ENCODE measurements around the gene LBX2.

LBX2 gene

GRCh38 chr2:74516650-74517049 lies 17.2 kb upstream of the LBX2 start:
- no peak for DNase-seq (ENCODE audit: low spot score)
- TF ChIP-seq CTCF (conservative IDR thresholded peaks at IDR 0.05; ENCODE audit: low read depth), result no peak
- ChIA-PET CTCF (no interaction called here), POLR2A (ENCODE audit: low non-redundant PET) (no interaction called here)
- no peak overlapping the region for H3K27ac ChIP-seq

GRCh38 chr2:74515981-74516633 lies 16.7 kb upstream of the LBX2 start:
- TF ChIP-seq CTCF (conservative IDR thresholded peaks at IDR 0.05; ENCODE audit: low read depth), result no peak
- CTCF ChIA-PET, result no interaction called here
- no peak overlapping the region for H3K27ac ChIP-seq
- DNase-seq (ENCODE audit: low spot score), result peak; percentile 65
- POLR2A ChIA-PET (ENCODE audit: low non-redundant PET), result no interaction called here

- ChIA-PET CTCF (interaction anchor here (1.2 kb wide), 1 partner anchor 72 kb away, joined by 4 read pairs; no protein-coding TSS in a partner anchor), POLR2A (ENCODE audit: low non-redundant PET) (no interaction called here)
- no peak for TF ChIP-seq CTCF (conservative IDR thresholded peaks at IDR 0.05; ENCODE audit: low read depth)
- DNase-seq (ENCODE audit: low spot score), result no peak
- no peak overlapping the region for H3K27ac ChIP-seq
These were observed 16.0 kb upstream of the LBX2 start for GRCh38 chr2:74515271-74515980.

GRCh38 chr2:74514368-74515270 lies 15.2 kb upstream of the LBX2 start, which contains the start of gene TLX2:
Gene TLX2 (plus strand): TSS chr2:74514450. CDS start chr2:74514807, 357 bp downstream.
- CTCF ChIA-PET, result interaction anchor here (1.2 kb wide), 1 partner anchor 73 kb away, joined by 4 read pairs; no protein-coding TSS in a partner anchor
- POLR2A ChIA-PET (ENCODE audit: low non-redundant PET), result no interaction called here

GRCh38 chr2:74513605-74514367 lies 14.4 kb upstream of the LBX2 start:
- CTCF ChIA-PET, result interaction anchor here (0.5 to 0.8 kb wide), 4 partner anchors 8 to 472 kb away, joined by 3 to 4 read pairs (median 3); no protein-coding TSS in a partner anchor
- POLR2A ChIA-PET (ENCODE audit: low non-redundant PET), result no interaction called here
- DNase-seq (ENCODE audit: low spot score), result no peak
- H3K27ac ChIP-seq, result no peak overlapping the region
- TF ChIP-seq CTCF (conservative IDR thresholded peaks at IDR 0.05; ENCODE audit: low read depth), result no peak

More at GRCh38 chr2:74514368-74515270, 15.2 kb upstream of the LBX2 start, which contains the start of gene TLX2:
- TF ChIP-seq CTCF (conservative IDR thresholded peaks at IDR 0.05; ENCODE audit: low read depth), result no peak
- H3K27ac ChIP-seq, result no peak within 1 kb of the TSS
- no peak for DNase-seq (ENCODE audit: low spot score)

Measured in RWPE1 (cell line).